NCI-H187 treated with DMSO at 0.1 percent for 48 hours (cell line): ENCODE results near the gene IL3RA.
"Not testable (repeated sequence)": the region's sequence is repeated elsewhere in the genome, so short reads cannot be mapped to it uniquely, and the experiment has no call there.

Source experiments
- DNase-seq: peaks from one replicate; lab custom pipeline; 2025; lab: John Stamatoyannopoulos, UW

The IL3RA gene

DNA sequence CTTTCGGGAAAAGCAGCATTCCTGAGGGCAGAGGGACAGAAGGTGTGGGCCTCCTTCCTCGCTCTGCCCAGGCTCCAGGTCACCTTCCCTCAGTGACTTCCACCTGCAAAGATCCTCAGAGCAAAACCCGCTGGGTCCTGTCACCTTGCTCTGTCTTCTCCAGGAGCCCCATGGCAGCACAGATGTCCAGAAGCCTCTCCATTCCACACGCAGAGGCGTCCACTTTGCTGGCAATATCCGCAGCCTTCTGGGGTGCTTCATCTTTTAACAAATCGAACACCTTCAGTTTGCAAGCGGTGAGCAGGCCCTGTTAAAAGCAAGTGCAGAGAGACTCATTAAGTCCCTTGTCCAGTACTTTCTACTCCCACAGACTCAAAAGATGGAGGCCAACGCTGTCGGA is 88.8 kb downstream of the IL3RA start:
- DNase-seq = no peak

DNA sequence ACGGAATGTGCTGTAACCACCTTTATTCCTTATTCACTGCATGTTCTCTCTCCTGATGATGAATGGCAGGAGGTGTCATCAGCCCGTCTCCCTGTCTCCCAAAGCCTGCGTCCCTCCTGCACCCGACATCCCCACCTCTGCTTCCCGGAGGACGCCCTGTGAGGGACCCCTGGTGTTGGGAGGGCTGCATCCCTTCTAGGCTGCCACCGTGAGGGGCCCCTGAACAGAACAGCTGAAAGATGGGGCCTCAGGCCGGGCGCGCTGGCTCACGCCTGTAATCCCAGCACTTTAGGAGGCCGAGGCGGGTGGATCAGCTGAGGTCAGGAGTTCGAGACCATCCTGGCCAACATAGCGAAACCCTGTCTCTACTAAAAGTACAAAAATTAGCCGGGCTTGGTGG is 89.7 kb downstream of the IL3RA start:
- not testable (repeated sequence) for DNase-seq

DNA sequence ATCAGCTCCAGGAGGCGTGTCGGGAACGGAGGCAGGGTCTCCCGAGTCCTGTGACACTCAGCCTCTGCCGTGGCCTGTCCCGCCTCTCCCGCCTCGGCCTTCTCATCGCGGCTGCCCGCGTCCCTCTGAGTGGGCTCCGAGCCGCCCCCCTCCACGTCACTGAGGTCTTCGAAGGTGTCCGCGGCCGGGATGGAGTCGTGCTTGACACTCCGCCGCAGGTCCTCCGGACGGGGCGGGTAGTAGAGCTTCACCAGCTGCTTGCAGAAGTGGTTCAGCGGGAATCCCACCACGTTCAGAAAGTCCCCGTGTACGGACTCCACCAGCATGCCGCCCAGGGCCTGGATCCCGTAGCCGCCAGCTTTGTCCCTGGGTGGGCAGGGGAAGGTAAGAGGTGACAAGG is 91.2 kb downstream of the IL3RA start:
- DNase-seq = no peak

DNA sequence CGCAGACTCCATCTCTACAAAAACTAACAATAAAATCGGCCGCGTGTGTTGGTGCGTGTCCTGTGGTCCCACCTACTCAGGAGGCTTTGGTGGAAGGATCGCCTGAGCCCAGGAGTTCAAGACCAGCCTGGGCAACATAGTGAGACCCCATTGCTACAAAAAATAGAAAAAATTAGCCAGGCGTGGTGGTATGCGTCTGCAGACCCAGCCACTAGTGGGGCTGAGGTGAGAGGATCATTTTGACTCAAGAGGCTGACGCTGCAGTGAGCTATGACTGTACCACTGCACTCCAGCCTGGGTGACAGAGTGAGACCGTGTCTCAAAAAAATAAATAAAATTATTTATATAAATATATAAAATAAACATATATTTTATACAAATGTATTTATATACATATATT is 93.9 kb downstream of the IL3RA start:
- DNase-seq = no peak
